PC-9 (cell line): Measurements from ENCODE around the gene ZNF711.

Experiments used
- CTCF ChIP-seq: fragments of 200-600 bp; sonication (generic); conservative IDR thresholded peaks from 2 replicates; pipeline ENCODE4 v1.6.1; 2017; ENCODE audit warnings: mixed run types, antibody characterized with exemption, mild to moderate bottlenecking, moderate library complexity
- EZH2 ChIP-seq: fragments of 200-600 bp; sonication (generic); IDR thresholded peaks from 2 replicates; pipeline ENCODE4 v1.8.0; 2017; ENCODE audit warnings: antibody characterized with exemption, low read depth

GRCh38 chrX:85243761-85244449, at the start of gene ZNF711, which contains the start of gene SATL1:
- no peak for TF ChIP-seq CTCF
- no peak for TF ChIP-seq EZH2
